Stimulated activated CD4-positive, alpha-beta T cell treated with anti-CD3 and anti-CD28 coated beads, Interleukin-1b, Interleukin-23, amount 100 ng/mL, for 48 hours (primary cell): Measurements from ENCODE around the gene HBP1.

Experiments used
- DNase-seq: peaks from one replicate; pipeline ENCODE4 v3.0.0-alpha.2; 2020

Gene HBP1

GRCh38 chr7:107157091-107157490 lies 11.7 kb upstream of the HBP1 start:
- no peak for DNase-seq

- DNase-seq, result no peak
Observed at GRCh38 chr7:107158028-107158427, 10.8 kb upstream of the HBP1 start.

DNA sequence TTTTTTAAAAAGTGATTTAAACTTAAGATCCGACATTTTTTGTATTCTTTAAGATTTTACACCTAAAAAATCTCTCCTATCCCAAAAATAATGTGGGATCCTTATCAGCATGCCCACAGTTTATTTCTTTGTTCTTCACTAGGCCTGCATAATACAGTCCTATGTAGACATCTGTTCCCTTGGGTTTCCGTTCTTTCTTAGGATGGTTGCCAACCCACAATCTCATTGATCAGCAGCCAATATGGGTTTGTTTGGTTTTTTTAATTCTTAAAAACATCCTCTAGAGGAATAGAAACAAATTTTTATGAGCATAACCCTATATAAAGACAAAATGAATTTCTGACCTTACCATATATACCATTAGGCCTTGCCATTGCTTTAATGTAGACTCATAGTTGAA lies 8.4 kb upstream of the HBP1 start:
- DNase-seq, result no peak

DNA sequence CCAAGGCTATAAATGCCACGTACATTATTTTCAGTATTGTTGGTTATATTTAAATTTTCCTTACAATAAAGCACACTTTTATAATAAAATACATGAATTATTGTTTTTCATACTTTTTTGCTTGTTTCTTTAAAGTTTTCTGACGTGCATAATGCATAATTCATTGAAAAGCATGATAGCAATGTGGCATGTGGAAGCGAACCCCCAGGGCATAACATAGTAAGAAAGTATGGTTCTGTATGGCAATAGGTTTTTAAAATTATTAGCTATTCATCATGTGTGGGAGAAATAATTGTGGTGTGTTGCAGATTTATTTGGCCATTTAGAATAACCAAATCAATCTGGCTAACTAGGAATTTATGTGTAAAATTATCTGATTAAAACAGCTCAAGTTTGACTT lies 7.4 kb upstream of the HBP1 start:
- DNase-seq, result no peak

GRCh38 chr7:107162475-107162874 lies 6.3 kb upstream of the HBP1 start:
- no peak for DNase-seq

DNA sequence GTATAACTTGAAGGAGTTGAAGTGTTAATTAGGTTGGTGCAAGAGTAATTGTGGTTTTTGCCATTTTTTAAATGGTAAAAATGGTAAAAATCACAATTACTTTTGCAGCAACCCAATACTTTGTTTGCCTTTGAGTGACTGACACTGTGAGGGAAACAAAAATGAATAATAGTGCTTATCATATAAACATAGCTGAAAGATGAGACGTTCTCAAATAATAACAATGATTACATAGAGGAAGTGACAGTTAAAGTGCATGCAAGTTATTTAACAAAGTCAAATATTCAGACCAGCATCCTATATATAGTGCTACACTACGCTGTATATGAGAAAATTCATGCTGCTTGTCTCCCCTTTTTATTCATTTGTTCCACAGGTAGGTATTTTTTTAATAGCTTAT lies 4.7 kb upstream of the HBP1 start:
- no peak for DNase-seq

DNA sequence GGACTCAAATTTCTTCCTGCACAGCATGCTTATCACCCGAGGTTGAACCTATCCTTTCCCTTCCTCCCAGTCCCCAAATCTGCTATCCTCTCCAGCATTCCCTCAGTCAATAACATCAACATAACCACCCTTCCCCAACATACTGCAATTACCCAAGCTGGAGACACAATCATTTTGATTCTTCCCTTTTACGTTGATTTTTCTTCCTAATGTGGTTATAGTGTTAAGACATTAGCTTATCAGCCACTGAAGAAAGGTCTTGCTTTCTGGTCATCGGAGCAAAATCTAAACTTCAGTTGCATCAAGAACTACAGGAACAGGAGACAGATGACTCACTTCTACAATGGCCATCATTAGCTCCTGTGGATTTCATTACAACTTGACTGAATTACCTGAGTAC lies 3.5 kb upstream of the HBP1 start:
- DNase-seq, result no peak

GRCh38 chr7:107166736-107167426 lies 1.9 kb upstream of the HBP1 start:
- no peak for DNase-seq

DNA sequence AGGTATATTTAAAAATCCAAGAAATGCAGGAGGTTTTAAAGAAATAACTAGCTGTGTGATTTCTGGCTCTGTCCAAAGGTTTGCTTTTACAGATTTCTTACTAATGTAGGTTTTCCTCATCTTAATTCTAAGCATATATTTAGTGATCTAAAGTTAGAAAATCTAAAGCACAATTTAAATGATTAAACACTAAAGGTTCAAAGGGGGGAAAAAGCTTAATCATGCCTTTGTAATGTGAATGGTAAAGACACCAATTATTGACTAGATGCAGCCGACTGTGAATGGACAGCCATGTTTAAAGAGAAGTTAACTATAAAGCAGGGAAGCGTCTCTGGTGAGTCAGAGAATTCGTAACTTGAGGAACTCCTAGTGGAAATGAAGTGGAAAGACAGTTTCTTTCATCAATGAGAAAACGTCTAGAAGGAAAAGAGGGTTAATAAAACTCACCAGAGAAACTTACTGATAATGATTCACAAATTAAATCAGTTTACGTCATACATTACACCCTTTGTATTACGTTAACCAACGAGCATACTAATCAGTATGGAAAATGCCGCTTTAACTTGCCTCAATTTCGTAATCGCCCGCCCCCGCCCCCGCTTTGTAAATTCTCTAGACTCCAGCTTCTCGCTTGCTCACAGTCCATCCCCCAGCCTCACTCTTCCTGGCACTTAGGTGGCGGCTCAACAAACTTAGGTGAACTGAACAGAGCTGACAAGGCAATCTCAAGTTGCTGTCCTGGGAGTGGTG lies 1.1 kb upstream of the HBP1 start:
- peak; percentile 69 for DNase-seq

GRCh38 chr7:107169120-107170050 lies 582 bp downstream of the HBP1 start:
- peak; percentile 91 for DNase-seq

DNA sequence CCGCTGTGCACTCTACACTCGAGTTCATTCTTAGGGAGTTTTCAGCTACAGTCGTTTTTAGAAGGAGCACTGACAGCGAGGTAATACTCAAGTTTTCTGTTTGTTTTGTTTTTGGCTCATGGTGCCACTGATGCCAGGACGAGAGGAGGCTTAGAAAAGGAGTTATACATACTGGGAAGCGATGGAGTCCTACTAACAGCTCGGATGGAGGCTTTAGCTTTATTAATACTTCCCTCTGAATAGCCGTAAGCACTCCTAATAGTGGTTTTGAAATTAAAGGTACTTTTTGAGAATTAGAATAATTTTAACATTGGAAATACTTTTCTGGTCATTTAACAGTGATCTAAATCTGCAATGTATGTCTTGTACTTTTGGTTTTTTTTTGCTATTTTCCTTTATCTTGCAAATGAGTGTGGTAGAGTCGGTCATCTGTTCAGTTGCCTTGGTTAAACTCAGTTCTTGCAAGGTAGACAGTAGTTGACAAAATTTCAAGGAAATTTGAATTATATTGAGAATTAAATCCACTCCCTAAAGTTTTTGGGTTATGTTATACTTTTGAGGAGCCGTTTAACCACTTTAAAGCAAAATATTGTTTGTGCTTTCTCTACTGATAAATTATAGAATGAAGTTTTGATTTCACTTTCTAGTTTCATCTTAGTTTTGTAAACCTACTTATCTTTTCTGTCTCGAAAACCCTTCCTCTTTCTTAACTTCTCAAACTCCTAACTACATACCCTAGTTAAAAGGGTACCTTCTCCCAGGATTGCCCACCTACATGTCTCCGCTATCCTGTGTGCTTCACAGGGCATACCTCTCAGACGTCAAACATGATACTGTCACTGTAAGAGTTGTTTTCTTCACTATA lies 1.5 kb downstream of the HBP1 start:
- no peak for DNase-seq

DNA sequence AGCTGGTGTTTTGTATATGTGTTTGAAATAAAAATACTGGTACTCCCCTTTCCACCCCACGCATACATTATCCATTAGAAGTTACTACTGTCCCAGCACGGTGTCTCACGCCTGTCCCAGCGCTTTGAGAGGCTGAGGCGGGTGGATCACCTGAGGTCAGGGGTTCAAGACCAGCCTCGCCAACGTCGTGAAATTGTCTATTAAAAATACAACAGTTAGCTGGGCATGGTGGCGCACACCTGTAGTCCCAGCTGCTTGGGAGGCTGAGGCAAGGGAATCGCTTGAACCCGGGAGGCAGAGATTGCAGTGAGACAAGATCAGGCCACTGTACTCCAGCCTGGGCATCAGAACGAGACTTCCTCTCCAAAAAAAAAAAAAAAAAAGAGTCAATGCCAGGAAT lies 2.7 kb downstream of the HBP1 start:
- no peak for DNase-seq

DNA sequence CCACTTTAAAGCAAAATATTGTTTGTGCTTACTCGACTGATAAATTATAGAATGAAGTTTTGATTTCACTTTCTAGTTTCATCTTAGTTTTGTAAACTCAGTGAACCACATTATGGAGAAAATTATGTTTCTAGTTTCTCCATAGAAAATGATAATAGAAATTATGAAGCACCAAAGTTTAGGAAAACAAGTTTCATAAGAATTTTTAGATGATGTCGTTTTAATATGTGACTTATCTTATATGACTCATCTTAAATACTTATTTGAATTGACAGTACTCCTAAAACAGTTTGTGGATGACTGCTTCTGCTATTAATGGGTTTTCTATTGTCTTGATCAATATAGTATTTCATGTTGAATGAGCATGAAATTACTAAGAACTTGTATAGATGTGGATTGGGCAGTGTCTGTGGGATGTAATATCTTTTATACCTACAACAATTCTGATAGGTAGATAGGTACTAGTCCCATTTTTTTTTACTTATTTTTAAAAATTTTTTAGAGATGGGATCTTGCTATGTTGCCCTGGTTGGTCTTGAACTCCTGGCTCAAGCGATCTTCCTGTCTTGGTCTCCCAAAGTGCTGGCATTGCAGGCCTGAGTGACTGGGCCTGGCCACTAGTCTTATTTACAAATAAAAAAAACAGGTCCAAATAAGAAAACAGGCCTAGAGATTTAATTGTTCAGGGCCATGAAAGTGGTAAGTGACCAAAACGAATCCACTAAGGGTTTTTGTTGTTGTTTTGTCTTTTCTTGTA lies 3.7 kb downstream of the HBP1 start:
- DNase-seq, result no peak

DNA sequence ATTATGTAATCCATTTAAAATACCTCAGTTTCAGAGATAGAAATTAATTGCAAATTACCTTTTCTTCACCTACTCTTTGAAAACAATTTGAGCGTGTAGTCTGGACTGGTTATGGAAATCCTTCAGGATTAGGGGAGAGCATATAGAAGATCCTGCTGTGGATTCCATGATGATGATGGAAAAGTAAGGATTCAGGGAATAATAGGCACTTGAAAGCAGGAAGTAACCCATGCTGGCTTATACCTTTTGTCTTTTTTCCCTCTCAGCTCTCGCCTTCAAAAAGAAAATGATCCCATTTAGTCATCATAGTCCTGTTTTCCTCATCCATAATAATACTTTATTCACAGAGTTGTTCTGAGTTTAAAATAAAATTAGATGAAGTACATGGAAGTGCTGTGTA lies 4.4 kb downstream of the HBP1 start:
- no peak for DNase-seq

- no peak for DNase-seq
Observed at GRCh38 chr7:107173691-107174406, 5.0 kb downstream of the HBP1 start.

GRCh38 chr7:107179326-107180164 lies 10.7 kb downstream of the HBP1 start:
- DNase-seq, result peak; percentile 13

- peak; percentile 69 for DNase-seq
Observed at GRCh38 chr7:107180378-107180777, 11.6 kb downstream of the HBP1 start.

- no peak for DNase-seq
Observed at GRCh38 chr7:107181172-107181571, 12.4 kb downstream of the HBP1 start.

DNA sequence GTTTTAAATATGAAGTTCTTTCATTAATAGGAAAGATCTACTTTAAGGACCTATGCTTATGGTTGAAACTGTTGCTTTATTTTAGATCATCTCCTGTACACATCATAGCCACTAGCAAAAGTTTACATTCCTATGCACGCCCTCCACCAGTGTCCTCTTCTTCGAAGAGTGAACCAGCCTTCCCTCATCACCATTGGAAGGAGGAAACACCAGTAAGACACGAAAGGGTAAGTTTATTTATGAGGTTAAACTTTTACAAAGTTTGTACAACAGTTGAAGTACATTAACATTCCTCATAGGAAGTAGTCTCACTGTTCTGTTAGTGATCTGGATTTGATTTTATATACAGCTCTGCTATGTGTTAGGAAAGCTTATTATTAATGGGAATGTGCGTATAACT lies 16.9 kb downstream of the HBP1 start:
- no peak for DNase-seq

DNA sequence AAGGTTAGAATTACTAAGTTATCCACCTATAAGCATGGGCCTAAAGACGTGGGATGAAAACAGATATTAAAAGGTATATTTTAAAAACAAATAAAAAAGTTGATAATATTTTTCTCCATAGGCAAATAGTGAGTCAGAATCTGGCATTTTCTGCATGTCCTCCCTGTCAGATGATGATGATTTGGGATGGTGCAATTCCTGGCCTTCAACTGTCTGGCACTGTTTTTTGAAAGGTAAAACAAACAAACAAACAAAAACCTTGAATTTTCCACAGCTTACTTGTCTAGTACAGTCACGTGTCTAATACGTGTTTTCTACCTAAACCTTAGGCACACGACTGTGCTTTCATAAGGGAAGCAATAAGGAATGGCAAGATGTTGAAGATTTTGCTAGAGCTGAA lies 17.4 kb downstream of the HBP1 start:
- no peak for DNase-seq
